GM19467 (cell line): ENCODE data around the gene SCAND1.
"Not testable (repeated sequence)": the region's sequence is repeated elsewhere in the genome, so short reads cannot be mapped to it uniquely, and the experiment has no call there.

Source experiments
- ATAC-seq: cut with Tn5 transposase; IDR thresholded peaks from one replicate; pipeline ENCODE4 v1.9.1; 2021; ENCODE audit warnings: mild to moderate bottlenecking, moderate library complexity; ENCODE audit not compliant: unreplicated experiment

SCAND1 gene

DNA sequence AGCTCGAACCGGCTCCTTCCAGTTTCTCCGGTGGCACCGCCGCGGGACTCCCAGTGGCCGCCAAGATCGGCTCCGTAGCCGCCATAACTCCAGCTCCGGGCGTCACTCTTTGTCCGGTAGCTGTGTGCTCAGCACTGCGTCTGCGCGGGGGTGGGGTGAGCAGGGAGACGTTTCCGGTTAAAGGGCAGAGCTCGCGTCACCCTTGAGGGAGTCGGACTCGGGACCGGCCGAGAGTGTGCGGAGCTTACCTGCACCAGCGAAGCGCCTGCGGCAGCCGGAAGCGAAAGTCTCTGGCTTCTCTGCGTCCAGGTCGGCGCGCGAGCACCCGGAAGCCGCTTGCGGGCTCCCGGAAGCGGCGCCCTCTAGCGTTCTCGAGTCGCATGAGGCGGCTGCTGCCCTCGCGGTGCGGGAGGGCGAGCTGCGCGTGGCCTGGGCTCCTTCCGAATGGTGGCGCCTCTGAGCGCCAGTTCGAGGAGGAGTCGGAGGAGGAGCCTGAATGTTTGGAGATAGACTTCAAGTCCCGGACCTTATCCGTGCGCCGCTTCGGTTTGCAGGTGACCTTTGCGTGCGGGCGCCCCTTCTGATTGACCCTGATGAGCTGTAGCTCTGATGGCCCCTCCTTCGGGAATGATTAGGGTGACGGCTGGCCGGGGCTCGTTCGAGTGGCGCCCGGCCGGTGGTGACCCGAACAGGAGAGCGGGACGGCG is at the start of gene SCAND1:
TSS of gene SCAND1 (minus strand) at position 303 of the 707 bp plus-strand sequence. CDS start at position 85, 218 bp downstream.
- ATAC-seq: peak; percentile 86

DNA sequence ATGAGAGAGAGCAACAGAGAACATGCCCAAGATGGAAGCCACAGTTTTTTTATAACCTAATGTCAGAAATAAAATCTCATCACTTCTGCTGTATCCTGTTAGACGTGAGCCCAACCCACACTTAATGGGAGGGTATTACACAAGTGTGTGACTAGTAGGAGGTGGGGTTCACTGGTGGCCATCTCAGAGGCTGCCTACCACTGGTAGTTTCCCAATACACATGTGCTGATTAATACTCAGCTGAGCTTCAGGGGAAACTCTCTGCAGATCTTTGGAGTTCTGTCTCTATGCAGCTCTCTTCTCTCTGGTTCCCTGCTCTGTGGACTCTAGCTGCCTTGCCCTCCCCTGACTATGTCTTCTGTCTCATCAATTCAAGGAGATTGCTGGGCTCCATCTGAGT is 49.7 kb upstream of the SCAND1 start:
- ATAC-seq: no peak

- no peak for ATAC-seq
Observed at GRCh38 chr20:36002855-36003254, 48.6 kb upstream of the SCAND1 start.

- ATAC-seq: not testable (repeated sequence)
Observed at GRCh38 chr20:36001331-36001730, 47.0 kb upstream of the SCAND1 start.

DNA sequence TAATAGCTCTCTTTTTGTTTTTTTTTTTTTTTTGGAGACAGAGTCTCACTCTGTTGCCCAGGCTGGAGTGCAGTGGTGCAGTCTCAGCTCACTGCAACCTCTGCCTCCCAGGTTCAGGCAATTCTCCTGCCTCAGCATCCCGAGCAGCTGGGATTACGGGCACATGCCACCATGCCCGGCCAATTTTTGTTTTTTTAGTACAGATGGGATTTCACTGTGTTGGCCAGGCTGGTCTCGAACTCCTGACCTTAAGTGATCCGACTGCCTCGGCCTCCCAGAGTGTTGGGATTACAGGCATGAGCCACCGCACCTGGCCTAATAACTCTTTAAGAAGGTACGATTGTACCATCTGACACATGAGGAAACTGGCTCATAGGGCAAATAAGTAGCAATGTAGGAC is 42.2 kb upstream of the SCAND1 start:
- not testable (repeated sequence) for ATAC-seq

DNA sequence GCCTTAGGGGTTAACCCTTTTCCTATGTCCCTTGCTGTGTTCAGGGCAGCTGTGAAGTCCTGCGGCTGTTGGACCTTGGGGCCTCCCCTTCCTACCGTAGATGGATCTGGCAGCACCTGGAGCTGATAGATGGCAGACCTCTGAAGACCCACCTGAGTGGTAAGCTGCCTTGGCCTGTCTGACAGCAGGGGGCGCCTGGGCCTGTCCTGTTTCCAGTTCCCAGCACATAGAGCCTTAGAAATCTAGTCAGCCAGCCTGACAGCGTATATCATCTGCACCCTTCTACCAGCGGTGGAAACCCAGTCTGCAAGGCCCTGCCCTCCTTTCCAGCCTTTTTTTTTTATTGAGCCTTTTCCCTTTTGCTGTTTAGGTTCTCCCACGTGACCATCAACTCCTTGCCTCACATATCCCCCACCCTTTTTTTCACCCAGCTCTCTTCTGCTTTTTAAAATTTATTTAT is 40.7 kb upstream of the SCAND1 start:
- ATAC-seq: no peak

DNA sequence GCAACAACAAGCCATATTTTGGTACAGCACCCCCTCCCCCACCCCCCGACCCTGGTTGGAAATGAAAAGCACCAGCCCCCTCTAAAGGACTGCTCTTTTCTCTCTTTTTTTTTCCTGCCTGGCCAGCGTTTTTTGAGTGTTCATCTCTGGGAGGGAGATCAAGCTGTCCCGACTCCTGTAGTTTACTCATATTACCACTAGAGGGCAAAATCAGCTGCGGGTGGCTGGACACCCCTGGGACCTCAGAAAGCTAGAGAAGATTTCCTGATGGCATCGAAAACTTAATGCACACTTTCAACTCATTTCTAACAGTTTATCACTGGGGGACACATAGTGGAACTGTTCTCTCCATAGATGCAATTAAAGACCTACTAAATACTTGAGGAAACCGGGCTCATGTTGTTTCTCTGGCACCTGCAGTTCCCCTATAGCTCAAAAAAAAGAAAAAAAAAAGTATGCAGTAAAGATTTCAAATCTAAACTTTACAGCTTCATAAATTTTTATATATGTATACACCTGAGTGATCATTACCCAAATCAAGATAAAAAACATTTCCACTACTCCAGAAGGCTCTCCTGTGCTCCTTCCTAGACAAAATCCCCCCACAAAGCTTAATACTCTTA is 38.5 kb upstream of the SCAND1 start:
- no peak for ATAC-seq

GRCh38 chr20:35991142-35991771 is 37.0 kb upstream of the SCAND1 start:
- no peak for ATAC-seq

GRCh38 chr20:35988910-35989463 is 34.7 kb upstream of the SCAND1 start:
- ATAC-seq: no peak

- ATAC-seq: no peak
Observed at GRCh38 chr20:35985806-35986205, 31.5 kb upstream of the SCAND1 start.

DNA sequence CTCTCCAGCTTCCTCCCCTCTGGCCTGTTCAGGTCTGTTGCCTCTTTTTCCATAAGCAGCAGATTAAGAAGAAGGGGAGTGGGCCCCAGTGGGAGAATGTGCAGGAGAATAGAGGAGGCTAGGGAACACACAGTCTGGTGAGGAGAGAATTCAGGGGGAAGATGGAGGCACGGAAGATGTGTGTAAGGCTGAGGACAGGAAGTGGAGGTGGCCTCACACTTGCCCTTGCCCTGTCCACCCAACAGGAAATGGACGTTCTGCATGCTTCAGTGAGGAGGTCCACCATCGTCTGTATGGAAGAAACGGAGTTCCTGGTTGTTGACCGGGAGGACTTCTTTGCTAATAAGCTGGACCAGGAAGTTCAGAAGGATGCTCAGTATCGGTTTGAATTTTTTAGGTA is 30.1 kb upstream of the SCAND1 start:
- ATAC-seq: no peak

GRCh38 chr20:35981969-35982368 is 27.7 kb upstream of the SCAND1 start:
- no peak for ATAC-seq

- ATAC-seq: no peak
Observed at GRCh38 chr20:35979544-35979943, 25.2 kb upstream of the SCAND1 start.

DNA sequence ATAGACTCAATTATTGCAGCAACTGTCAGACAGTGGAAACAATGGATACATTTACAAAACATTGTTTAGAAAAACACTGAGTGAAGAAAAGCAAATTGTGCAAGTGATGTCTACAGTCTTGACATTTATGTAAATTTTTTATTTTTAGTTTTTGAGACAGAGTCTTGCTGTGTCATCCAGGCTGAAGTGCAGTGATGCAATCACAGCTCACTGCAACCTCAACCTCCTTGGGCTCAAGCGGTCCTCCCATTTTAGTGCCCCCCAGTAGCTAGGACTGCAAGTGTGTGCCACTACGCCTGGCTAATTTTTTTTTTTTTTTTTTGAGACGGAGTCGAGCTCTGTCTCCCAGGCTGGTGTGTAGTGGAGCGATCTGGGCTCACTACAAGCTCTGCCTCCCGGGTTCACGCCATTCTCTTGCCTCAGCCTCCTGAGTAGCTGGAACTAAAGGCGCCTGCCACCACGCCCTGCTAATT is 23.8 kb upstream of the SCAND1 start:
- ATAC-seq: no peak

- no peak for ATAC-seq
Observed at GRCh38 chr20:35975576-35976373, 21.5 kb upstream of the SCAND1 start.

DNA sequence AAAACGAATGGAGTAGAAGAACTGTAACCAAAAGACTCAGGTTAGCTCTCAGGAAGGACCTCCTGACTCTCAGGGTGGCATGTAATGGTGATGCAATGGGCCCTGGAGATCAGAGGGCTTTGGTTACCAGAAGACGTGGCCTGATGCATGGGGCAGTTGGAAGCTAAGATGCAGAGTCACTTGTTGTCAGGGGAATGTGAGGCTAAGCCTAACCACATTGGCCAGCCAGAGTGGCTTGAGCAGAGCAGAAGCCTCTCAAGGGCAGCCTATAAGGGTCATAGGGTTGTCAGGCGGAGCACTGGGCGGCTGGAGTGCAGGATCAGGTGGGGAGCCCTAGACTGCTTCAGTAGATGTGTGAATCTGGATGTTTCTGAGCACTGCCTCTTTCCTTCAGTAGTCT is 20.0 kb upstream of the SCAND1 start:
- no peak for ATAC-seq

GRCh38 chr20:35972462-35972861 is 18.2 kb upstream of the SCAND1 start:
- ATAC-seq: no peak

- no peak for ATAC-seq
Observed at GRCh38 chr20:35971981-35972380, 17.7 kb upstream of the SCAND1 start.

DNA sequence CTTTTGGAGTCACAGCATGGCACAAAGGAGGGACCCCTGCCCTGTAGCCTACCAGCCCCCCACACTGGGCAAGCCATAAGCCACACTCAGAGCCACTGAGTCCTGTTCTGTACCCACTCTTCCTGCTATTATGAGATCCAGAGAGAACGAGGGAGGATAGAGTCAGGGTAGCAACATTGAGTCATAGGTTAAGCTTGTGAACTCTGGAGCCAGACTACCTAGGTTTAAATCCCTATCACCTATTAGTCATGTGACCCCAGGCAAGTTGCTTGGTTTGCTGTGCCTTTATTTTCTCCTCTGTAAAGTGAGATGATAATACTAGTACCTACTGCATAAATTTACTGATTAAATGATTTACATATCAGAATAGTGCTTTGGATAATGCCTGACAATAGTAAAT is 14.6 kb upstream of the SCAND1 start:
- no peak for ATAC-seq

GRCh38 chr20:35967979-35968640 is 13.8 kb upstream of the SCAND1 start, which contains the start of gene CNBD2:
CNBD2 (plus strand) TSS chr20:35968590; CDS start chr20:35968763, 173 bp downstream.
- no peak for ATAC-seq
